Activated T-cell treated with anti-CD3 and anti-CD28 coated beads, Interleukin-2, amount 50 U/mL, for 72 hours (primary cell): ENCODE data around the gene PKN3. TPM values are rescaled to one million over a fixed set of nuclear protein-coding genes. Genes with fewer than 3 reads are reported as not detected.
A peak's percentile ranks its signal among the peaks of the same experiment; 100 is the strongest.

Experiments used
- ATAC-seq, 2 donors: fragments of 150-1000 bp; cut with Tn5 transposase; replicated peaks in 1 of 2; 2 replicates each; pipeline ENCODE4 v1.10.0; 2021; ENCODE audit warnings: moderate library complexity in 2 of 2, mild to moderate bottlenecking in 1 of 2
- DNase-seq, 2 donors: peaks; one replicate each; pipeline ENCODE4 v3.0.0; 2021 to 2022; ENCODE audit warnings: mixed read lengths in 1 of 2
- H3K27ac Mint-ChIP-seq: one replicate; pipeline ENCODE4 v1.8.0; 2022; ENCODE audit warnings: mild to moderate bottlenecking, moderate library complexity, mixed read lengths
- H3K27me3 Mint-ChIP-seq: one replicate; pipeline ENCODE4 v1.8.0; 2022; ENCODE audit warnings: low read depth, mixed read lengths
- H3K36me3 Mint-ChIP-seq, 2 donors: one replicate each; pipeline ENCODE4 v1.8.0; 2022; ENCODE audit warnings: mixed read lengths in 2 of 2, mild to moderate bottlenecking in 1 of 2; ENCODE audit not compliant: insufficient read depth in 2 of 2
- H3K4me1 Mint-ChIP-seq: one replicate; pipeline ENCODE4 v1.8.0; 2022; ENCODE audit warnings: low read depth, mixed read lengths
- H3K4me3 Mint-ChIP-seq, 2 donors: one replicate each; pipeline ENCODE4 v1.8.0; 2022; ENCODE audit warnings: mild to moderate bottlenecking in 2 of 2, mixed read lengths in 2 of 2, moderate library complexity in 2 of 2
- H3K9me3 Mint-ChIP-seq, 2 donors: one replicate each; pipeline ENCODE4 v1.8.0; 2022; ENCODE audit warnings: mixed read lengths in 2 of 2
- total RNA-seq, 2 donors: library from RNA; stranded (reverse); gene quantifications; one replicate each; pipeline ENCODE4 v1.2.3, GENCODE V29; 2022

The PKN3 gene
- total RNA-seq, 2 donors from 2014 or later, result 11.6 to 22.9 TPM

GRCh38 chr9:128701227-128701854 is 962 bp upstream of the PKN3 start:
- peaks cover 17% of the 10 kb centered on the region for H3K4me1 Mint-ChIP-seq
- DNase-seq, result no peak

GRCh38 chr9:128702949-128703615 is 779 bp downstream of the PKN3 start:
- Mint-ChIP-seq H3K36me3 (peaks cover 0 to 2% of the 10 kb centered on the region in 2 donors), H3K27ac (no peak overlapping the region), H3K9me3 (no peaks in the 10 kb centered on the region), H3K27me3 (no peaks in the 10 kb centered on the region), H3K4me1 (peaks cover 17% of the 10 kb centered on the region), H3K4me3 (peak overlapping the region; percentile 62 to 83)
- DNase-seq (peak in 1 of 2 donors; percentile 46), ATAC-seq (peak; percentile 12 to 40)

More at GRCh38 chr9:128701227-128701854, 962 bp upstream of the PKN3 start:
- Mint-ChIP-seq H3K9me3 (no peaks in the 10 kb centered on the region), H3K36me3 (peaks cover 0 to 2% of the 10 kb centered on the region in 2 donors), H3K4me3 (peak overlapping the region; percentile 59 to 83), H3K27ac (peak overlapping the region; percentile 55), H3K27me3 (no peaks in the 10 kb centered on the region)
- ATAC-seq, result no peak

- ATAC-seq, result no peak
- no peak overlapping the region for H3K27ac Mint-ChIP-seq
- no peak for DNase-seq
Observed at GRCh38 chr9:128703616-128704355, 1.5 kb downstream of the PKN3 start.

GRCh38 chr9:128704356-128704670 is 2.0 kb downstream of the PKN3 start:
- ATAC-seq (no peak), DNase-seq (no peak)
- Mint-ChIP-seq H3K4me1 (peaks cover 17% of the 10 kb centered on the region), H3K27ac (no peak overlapping the region), H3K36me3 (peaks cover 0 to 2% of the 10 kb centered on the region in 2 donors), H3K27me3 (no peaks in the 10 kb centered on the region), H3K9me3 (no peaks in the 10 kb centered on the region), H3K4me3 (peak overlapping the region; percentile 25 to 44)

More at GRCh38 chr9:128703616-128704355, 1.5 kb downstream of the PKN3 start:
- Mint-ChIP-seq H3K4me3 (peak overlapping the region; percentile 62 to 83), H3K27me3 (no peaks in the 10 kb centered on the region), H3K9me3 (no peaks in the 10 kb centered on the region), H3K36me3 (peaks cover 0 to 2% of the 10 kb centered on the region in 2 donors), H3K4me1 (peaks cover 17% of the 10 kb centered on the region)

GRCh38 chr9:128705051-128705965 is 3.0 kb downstream of the PKN3 start:
- Mint-ChIP-seq H3K27me3 (no peaks in the 10 kb centered on the region), H3K36me3 (peaks cover 0 to 2% of the 10 kb centered on the region in 2 donors), H3K9me3 (no peaks in the 10 kb centered on the region), H3K4me1 (peaks cover 17% of the 10 kb centered on the region), H3K4me3 (no peak overlapping the region), H3K27ac (no peak overlapping the region)
- DNase-seq (no peak), ATAC-seq (no peak)

GRCh38 chr9:128706045-128706444 is 3.7 kb downstream of the PKN3 start:
- ATAC-seq (no peak), DNase-seq (no peak)
- Mint-ChIP-seq H3K9me3 (no peaks in the 10 kb centered on the region), H3K36me3 (peaks cover 0 to 2% of the 10 kb centered on the region in 2 donors), H3K27me3 (no peaks in the 10 kb centered on the region), H3K4me1 (peaks cover 16% of the 10 kb centered on the region), H3K4me3 (no peak overlapping the region), H3K27ac (no peak overlapping the region)

GRCh38 chr9:128706671-128707381 is 4.5 kb downstream of the PKN3 start:
- Mint-ChIP-seq H3K4me1 (peaks cover 8% of the 10 kb centered on the region), H3K4me3 (no peak overlapping the region), H3K9me3 (no peaks in the 10 kb centered on the region), H3K27ac (no peak overlapping the region), H3K27me3 (no peaks in the 10 kb centered on the region), H3K36me3 (peaks cover 0 to 2% of the 10 kb centered on the region in 2 donors)
- DNase-seq, result no peak
- ATAC-seq, result no peak

- no peak overlapping the region for H3K27ac Mint-ChIP-seq
- no peaks in the 10 kb centered on the region for H3K9me3 Mint-ChIP-seq
- no peaks in the 10 kb centered on the region for H3K36me3 Mint-ChIP-seq
- ATAC-seq (no peak), DNase-seq (no peak)
- H3K27me3 Mint-ChIP-seq, result no peaks in the 10 kb centered on the region
- peaks cover 7% of the 10 kb centered on the region for H3K4me1 Mint-ChIP-seq
- no peak overlapping the region for H3K4me3 Mint-ChIP-seq
Observed at GRCh38 chr9:128707446-128707845, 5.1 kb downstream of the PKN3 start.

GRCh38 chr9:128712451-128713410 is 10.4 kb downstream of the PKN3 start:
- H3K36me3 Mint-ChIP-seq, result no peaks in the 10 kb centered on the region
- peak in 1 of 2 donors; percentile 23 for ATAC-seq
- no peak overlapping the region for H3K4me3 Mint-ChIP-seq
- DNase-seq, result no peak
- H3K27ac Mint-ChIP-seq, result no peak overlapping the region
- no peaks in the 10 kb centered on the region for H3K27me3 Mint-ChIP-seq
- H3K9me3 Mint-ChIP-seq, result no peaks in the 10 kb centered on the region
- H3K4me1 Mint-ChIP-seq, result no peaks in the 10 kb centered on the region

- Mint-ChIP-seq H3K9me3 (no peaks in the 10 kb centered on the region), H3K27me3 (no peaks in the 10 kb centered on the region), H3K4me3 (no peak overlapping the region), H3K36me3 (no peaks in the 10 kb centered on the region), H3K4me1 (no peaks in the 10 kb centered on the region), H3K27ac (no peak overlapping the region)
- ATAC-seq, result peak in 1 of 2 donors; percentile 6
- no peak for DNase-seq
Observed at GRCh38 chr9:128713411-128713780, 11.1 kb downstream of the PKN3 start.

GRCh38 chr9:128713941-128714573 is 11.8 kb downstream of the PKN3 start:
- Mint-ChIP-seq H3K4me3 (no peak overlapping the region), H3K27me3 (no peaks in the 10 kb centered on the region), H3K9me3 (no peaks in the 10 kb centered on the region), H3K4me1 (no peaks in the 10 kb centered on the region), H3K36me3 (no peaks in the 10 kb centered on the region), H3K27ac (no peak overlapping the region)
- ATAC-seq, result peak in 1 of 2 donors; percentile 12
- no peak for DNase-seq
